Fibroblast of lung (primary cell): Measurements from ENCODE around the gene POFUT2.

Experiments used
- CTCF ChIP-seq, 2 donors: IDR thresholded peaks in 1 of 2; conservative IDR thresholded peaks in 1 of 2; 1 replicate in 1 of 2; 2 replicates in 1 of 2; pipeline ENCODE4 v1.5.1; 2011 to 2012; ENCODE audit warnings: low read length in 2 of 2, control low read depth in 1 of 2, inconsistent platforms in 1 of 2, low read depth in 1 of 2, mild to moderate bottlenecking in 1 of 2
- EZH2 ChIP-seq: IDR thresholded peaks from 2 replicates; pipeline ENCODE4 v1.5.1; 2012; ENCODE audit warnings: low read length, control low read depth, mild to moderate bottlenecking; ENCODE audit errors: missing control alignments

- TF ChIP-seq CTCF (conservative IDR thresholded peaks at IDR 0.05 in 1 of 2, IDR thresholded peaks at IDR 0.05 in 1 of 2; ENCODE audit: low read depth in 1 of 2, low read length in 2 of 2) (peak; percentile 91 to 95), EZH2 (no peak)
Measured at GRCh38 chr21:45292399-45293219, 4.9 kb upstream of the POFUT2 start.
